AML-193 (cell line): Measurements from ENCODE around the gene CCNY.
"Not testable (repeated sequence)": the region's sequence is repeated elsewhere in the genome, so short reads cannot be mapped to it uniquely, and the experiment has no call there.

Experiments used
- DNase-seq, 2 experiments: peaks; one replicate each; lab custom pipeline; 2025; lab: John Stamatoyannopoulos, UW

CCNY gene

DNA sequence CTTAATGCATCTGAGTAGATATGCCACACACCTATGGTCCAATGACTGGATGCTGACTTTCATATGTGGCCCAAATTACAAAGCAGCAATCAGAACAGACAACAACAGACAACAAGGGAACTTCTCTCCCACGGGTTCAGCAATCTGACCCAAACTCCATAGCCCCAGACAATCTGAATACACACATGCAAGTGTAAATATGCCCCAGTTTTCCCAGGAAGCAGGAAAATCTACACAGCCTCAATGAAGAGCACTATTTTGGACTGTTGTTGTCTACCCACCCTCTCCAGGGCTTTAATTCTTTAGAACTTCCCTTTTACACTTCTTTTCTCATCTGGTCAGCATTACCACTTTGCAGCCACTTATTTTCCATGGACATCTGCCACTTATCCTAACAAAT, 2.0 kb upstream of the CCNY start:
- DNase-seq = no peak

DNA sequence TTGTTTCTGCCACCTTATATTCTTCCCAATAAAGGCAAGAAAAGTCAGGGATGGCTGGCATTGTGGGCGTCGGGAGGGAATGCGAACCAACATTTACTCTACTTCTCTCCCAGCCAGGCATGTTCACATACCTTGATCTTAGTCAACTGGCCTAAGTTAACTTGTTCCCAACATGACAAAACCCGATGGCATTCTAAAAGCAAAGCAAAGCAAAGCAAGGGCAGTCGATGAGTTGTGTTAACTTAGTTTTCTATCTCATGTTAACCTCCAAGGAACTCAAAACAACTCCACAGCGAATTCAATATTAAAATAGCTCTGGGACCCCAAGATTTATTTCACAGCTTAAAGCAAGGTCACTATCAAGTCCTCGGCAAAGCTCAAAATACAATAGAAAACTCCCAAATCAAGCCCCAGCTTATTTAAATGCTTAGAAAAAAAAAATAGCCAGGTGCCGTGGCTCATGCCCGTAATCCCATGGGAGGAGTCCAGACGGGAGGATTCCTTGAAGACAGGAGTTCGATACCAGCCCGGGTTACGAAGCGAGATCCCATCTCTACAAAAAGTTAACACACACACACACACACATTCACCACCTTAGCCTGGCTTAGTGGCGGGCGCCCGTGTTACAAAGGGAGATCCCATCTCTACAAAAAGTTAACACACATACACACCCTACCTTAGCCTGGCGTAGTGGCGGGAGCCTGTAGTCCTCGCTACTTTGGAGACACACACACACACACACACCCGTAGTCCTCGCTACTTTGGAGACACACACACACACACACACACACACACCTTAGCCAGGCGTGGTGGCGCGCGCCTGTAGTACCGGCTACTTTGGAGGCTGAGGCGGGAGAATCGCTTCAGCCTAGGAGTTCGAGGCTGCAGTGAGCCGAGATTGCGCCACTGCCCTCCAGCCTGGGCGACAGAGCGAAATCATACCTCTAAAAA, 901 bp upstream of the CCNY start:
- no peak for DNase-seq

DNA sequence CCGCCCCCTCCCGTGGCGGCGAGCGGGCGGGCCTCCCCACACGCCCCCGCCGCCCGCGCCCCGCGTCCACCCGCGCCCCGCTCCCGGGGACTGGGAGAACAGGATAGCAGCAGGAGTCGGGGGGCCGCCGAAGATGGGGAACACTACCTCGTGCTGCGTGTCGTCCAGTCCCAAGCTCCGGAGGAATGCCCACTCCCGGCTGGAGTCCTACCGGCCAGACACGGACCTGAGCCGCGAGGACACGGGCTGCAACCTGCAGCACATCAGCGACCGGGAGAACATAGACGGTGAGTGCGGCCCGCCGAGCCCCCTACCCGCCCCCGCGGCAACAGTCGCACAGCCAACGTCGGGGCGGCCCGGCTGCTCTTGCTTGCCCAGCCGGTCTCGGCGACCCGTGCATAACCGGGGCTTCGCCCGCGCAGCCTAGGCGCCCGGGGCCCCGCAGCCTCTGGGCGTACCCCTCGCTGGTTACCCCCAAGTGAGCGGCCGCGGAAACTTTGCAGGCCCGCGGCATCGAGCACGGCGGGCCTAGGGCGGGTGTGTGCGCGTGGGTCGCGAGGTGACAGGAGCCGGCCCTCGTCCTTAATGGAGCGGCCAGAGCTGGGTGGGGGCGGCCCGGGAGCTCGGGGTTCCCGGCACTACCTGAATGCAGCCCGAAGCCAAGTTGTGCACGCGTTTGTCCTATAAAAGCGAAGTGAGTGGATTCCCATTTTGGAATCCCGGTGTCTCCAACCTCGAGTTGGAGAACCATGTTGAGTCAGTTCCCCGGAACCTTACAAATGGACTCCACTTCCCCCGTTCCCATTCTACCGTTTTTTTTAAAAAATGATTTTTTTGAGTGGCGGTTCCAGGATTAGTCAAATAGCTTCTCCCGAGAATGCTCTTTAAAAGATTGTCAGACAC, 863 bp downstream of the CCNY start:
- no peak for DNase-seq

DNA sequence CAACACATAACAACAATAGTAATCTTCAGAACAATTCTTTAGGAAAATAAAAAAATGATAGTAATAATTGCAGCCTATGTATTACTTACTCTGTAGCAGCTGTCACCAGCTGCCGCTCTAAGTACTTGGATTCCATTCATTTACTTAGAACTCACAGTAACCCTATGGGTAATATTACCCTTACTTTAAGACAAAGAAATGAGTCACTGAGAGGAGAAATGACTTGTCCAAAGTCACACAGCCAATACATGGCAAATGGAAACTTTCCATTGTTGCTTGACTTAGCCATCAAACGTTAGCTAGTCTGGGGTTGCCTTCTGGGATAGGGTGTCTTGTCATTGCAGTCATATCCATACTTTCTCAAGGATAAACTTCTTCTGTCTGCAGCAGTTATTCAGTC, 3.6 kb downstream of the CCNY start:
- no peak for DNase-seq

DNA sequence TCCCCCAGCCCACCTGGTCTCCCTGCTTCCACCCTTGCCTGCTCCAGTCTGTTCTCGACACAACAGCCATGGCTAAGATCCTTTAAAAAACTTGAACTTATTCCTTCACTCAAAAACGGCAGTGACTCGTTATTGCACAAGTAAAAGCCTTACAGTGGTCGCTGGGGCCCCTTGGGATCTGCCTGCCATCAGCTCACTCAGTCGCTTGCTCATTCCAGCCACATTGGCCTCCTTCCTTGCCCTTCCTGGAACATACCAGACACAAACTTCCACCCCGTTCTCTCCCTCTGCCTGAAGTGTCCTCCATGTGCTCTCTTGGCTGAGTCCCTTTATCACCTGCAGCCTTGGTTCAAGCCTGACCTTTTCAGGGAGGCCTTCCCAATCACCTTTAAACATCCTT, 4.7 kb downstream of the CCNY start:
- DNase-seq = no peak

DNA sequence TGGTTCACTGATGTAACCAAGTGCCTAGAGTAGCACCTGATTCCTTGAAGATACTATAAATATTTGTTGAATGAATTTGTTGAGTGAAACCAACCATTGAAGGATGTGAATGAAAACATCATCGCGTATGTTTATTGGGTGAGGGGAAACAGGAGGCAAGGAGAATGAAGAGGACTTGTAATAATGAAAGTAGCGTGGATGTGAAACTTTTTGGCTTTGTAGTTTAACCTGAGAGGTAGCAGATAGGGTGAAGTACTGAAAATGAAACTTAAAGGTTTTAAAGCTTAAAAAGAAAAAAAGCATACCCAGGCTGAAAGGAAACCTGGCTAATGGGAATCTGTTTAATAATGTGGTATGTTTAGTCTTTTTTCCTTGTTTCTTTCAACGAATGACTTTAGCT, 5.2 kb downstream of the CCNY start:
- DNase-seq = no peak

DNA sequence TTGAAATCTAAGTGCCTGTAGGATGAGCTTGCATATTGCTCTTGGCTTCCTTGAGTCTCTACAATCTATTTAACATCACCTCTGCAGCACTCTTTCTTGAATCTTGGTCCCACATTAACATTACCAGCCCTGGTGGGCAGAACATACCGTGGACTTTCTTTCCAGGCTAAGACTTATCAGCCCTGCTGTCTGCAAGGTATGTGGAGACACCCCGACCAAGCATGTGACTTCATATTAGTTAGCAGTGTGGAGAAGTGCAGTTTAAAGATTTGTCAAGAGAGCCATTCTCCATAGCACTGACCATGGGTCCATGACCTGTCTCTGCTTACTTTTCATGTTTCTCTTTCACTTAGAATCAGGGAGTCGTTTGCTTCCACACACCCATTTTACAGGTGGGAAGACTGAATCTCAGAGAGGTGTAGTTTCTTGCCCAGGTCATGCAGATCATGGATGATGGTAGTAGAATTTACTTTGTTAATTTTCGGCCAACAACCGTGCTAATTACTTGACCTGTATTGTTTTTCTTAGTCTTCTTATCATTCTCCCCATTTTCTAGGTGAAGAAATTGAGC, 6.0 kb downstream of the CCNY start:
- no peak for DNase-seq

DNA sequence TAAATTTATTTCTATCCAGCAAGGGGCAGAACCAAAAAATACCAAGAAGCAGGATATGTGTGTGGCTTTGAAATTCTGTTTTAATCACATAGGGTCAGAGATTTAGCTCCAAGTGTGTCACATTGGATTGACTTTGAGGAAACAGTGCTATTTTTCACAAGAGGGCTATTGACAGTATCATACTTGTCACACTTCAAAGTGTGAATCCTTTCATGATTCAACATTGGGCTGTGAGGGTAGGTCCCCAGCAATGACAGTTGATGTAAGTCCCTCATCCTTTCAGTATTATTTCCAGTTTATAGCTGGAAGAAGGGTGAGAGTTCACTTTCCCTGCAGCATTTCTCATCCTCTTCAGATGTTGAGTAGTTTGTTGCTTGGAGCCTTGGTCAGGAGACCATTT, 7.4 kb downstream of the CCNY start:
- DNase-seq = no peak

DNA sequence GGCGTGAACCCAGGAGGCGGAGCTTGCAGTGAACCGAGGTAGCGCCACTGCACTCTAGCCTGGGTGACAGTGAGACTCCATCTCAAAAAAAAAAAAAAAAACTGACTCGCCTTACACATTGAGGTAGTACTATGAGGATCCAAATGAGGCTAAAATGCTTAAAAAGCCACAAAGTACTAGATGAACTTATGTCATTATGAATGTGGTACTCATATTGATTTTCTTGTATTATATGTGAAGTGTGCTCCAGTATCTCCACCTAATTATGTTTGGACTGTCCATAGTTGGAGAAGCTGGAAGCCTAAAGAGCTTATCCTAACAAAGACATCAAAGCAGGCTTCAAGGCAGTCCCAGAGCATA, 9.1 kb downstream of the CCNY start:
- DNase-seq = no peak

DNA sequence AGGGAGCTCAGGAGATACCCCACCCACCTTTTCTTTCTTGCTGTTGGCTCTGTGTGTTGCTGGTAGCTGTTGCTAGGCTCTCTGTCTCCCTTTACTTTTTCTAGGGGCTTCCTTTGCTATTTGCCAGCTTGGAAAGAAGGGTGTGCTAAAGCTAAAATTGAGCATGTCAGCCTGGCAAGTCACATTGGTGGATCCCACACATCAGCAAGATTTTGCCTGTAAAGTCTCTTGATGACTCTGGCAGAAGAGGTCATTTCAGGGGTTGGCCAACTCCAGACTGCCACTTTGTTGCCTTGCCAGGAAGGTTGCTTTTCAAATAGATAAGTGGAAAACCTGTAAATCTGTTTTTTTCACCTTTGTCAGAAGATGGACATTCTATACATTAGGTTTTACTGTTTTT, 9.9 kb downstream of the CCNY start:
- no peak for DNase-seq

DNA sequence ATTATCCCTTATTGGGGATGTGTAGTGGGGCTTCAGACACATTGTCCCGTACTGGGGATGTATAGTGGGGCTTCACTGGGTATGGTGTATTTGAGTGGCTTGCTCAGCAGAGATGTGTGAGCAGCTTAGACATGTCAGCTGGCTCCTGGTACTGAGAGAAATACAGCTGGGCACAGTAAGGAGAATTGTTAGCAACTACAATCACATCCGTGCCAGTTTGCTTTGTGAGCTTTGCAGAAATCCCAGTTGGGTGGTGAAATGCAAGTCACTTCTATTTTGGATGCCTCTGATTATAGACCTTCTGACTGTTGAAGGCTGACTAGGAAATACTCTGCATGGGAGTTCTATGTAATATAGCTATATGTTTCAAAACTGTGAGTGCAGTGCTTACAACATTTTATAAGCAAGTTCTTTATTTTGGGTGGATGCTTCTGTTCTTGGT, 10.8 kb downstream of the CCNY start:
- DNase-seq = no peak

DNA sequence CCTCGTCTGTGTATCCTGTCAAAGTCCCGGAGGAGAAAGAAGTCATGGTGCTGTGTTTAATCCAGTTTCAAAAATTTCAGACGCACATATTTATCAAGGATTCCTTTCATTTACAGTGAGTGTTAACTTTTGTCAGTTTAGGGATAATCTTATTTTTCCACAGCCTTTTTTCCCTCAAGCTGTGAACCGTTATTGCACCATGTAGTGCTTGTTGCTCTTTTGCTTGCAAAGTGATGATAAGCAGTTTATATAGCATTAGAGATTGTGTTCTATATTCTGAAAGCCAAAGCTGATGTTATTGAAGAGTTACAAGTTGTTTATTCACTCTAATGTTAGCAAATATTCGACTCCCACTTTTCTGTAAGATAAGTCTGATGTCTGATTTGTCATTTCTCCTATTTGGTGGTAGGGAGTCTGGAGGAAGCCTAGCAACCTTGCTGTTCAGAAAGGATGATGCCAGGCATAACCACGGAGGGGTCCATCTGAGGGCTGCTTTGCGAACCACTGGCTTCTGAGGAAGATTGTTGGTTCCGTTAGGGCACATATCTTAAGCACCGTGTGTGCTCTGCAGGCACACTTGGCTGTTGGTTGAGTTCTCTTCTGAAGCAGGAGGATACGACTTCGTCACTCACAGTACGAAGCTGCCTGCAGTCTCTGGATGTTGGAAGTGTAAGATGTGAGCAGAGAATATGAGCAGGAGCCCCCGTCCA, 11.7 kb downstream of the CCNY start:
- no peak for DNase-seq

DNA sequence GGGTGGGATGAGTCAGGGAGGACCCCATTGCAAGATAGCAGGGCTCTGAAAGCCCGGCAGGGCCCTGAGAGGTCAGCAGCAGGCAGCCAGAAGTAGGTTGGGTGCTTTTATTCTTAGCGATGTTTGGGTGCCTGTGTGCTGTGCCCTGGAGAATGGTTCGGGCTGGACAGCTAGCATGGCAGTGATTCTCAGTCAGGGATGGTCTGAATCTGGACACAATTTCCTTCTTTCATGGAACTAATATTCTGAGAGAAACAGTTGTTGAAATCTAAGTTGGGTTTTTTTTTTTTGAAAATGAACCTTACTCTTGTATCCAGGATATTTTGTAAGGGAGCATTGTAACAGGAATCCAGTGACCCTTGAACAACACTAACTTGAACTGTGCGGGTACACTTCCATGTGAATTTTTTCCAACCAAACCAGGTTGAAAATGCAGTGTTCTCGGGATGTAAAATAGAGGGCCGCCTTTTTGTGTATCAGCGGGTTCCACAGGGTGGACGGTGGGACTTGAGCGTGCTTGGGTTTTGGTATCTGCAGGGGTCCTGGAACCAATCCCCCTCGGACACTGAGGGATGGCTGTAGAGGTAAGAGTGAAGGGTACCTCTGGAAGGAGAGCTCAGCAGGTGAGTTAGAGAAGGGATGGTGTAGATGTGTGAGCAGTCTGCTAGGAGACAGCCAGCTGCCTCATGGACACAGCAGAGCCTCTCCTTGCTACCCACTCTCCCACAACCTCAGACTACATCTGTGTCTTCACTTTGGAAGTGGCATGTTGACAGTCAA, 12.5 kb downstream of the CCNY start:
- DNase-seq = no peak

DNA sequence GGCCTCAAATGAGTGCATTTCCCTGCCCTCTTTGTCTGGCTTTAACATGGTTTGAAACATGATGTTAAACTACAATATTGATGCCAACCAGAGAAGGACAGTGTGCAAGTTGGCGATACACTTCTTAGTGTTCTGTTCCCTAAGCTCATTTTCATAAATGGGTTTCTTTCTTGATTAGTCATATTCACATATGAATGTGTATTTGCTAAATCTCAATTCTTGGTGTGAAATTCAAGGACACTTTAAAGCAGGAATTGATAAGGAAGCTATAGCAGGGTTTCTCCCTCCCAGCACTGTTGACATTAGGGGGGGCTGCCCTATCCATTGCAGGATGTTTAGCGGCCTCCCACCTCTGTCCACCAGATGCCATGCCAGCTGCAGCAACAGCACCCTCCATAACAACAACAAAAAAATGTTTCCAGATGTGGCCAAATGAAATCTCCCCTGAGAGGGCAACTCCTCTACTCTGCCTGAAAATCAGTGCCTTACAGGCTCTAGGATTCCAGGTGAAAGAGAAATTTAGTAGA, 13.1 kb downstream of the CCNY start:
- DNase-seq = no peak

DNA sequence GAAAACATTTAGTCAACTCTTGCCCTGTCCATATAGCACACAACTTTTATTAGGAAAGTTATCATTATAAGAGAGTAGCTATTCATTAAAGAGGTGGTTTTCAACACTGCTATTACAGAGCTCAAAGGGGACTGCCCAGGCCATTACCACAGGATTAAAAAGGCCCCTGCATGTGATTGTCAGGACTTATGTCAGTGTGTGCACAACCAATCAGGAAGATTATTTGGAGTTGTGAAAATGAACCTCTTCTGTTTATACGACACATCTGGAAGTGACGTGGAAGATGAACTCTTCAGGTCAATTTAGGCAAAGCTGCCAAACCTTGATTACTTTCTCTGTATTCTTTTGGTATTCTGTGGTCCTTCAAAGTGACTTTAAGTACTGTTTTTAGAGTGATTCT, 14.7 kb downstream of the CCNY start:
- DNase-seq = no peak

DNA sequence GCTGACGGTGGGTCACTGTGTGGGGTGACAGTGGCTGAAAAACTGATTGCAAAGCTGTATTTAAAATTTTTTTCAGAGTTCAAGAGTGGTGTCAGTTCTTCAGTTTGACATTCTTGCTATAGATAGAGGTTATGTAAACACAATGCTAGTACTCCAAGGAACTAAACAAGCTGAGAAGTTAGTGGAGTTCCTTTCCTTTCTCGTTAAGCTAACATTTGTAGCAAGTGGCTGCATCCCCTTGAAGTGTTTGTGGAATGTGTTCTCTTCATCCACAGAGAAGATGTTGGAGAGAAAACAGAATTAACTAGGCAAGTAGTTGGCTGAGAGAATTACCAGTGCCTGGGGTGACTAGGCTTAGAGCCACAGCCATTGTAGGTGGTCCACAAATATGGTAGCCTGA, 15.8 kb downstream of the CCNY start:
- no peak for DNase-seq

DNA sequence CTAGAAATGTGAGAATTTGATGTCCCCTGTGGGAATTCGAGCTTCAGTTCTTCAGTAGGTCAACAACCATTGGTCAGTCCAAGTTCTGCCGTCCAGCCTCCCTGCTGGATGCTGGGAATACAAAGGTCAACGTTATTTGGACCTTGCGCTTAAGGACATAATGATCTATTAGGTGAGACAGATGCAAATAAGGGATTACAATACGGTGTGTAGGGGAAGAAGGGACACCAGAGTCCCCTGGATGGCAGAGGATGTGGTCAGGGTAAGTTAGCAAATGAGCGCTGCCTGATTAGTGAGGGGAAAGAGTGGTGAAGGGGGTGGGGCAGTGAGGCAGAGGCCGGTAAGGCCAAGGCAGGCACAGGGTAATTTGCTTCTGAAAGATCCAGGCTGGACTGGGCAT, 16.2 kb downstream of the CCNY start:
- DNase-seq = no peak

DNA sequence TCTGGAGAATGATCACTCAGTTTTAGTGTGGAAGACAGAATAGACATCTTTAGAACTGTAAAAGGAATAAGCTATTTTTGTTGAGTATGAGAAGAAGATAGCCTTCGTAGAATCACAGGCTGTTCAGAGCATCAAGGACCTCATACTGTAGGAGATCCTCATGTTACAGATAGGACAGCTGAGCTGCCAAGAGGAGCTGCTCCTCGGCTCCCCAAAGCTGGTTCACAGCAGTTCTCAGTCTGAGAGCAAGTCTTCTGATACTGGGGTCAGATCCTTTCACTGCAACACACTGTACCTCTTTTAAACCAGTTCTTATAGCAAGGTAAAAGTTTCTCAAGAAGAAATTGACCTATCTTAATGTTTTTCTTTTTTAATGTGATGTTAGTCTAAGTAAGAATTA, 17.1 kb downstream of the CCNY start:
- DNase-seq = no peak

DNA sequence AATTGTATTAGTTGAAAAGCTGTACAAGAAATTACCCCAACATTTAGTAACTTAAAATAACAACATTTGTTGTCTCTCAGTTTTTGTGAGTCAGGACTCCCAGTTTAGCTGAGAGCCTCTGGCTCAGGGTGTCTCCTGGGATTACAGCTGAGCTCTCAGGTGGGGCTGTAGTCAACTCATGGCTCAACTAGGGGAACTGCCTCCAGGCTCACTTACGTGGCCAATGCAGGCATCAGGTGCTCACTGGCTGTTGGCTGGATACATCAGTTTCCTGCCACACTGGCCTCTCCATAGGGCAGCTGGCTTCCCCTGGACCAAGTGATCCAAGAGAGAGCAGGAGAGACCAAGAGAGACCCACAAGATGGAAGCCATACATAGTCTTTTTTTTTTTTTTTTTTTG, 17.5 kb downstream of the CCNY start:
- no peak for DNase-seq

DNA sequence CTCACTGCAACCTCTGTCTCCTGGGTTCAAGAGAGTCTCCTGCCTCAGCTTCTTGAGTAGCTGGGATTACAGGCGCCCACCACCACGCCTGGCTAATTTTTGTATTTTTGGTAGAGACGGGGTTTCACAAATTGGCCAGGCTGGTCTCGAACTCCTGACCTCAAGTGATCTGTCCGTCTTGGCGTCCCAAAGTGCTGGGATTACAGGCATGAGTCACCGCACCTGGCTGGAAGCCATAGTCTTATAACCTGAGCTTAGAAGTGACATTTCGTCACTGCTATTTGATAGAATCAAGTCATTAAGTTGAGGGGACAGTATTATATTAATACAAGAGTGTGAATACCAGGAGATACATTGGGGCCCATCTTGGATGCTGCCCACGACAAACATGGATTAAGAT, 17.9 kb downstream of the CCNY start:
- not testable (repeated sequence) for DNase-seq
